Epithelial cell of proximal tubule (primary cell): ENCODE results near the gene FBXL5. TPM values are rescaled to one million over a fixed set of nuclear protein-coding genes. Genes with fewer than 3 reads are reported as not detected.
A peak's percentile ranks its signal among the peaks of the same experiment; 100 is the strongest.

Experiments
- DNase-seq: peaks from one replicate; pipeline ENCODE4 v3.0.0-alpha.2; 2011; ENCODE audit warnings: low read depth
- H3K4me3 ChIP-seq: 2 replicates; pipeline ENCODE4 v1.5.1; 2011; ENCODE audit warnings: low read depth, mild to moderate bottlenecking, low read length
- total RNA-seq: library from RNA; depleted of rRNA; stranded (reverse); fragments of >200 nt; gene quantifications from 2 replicates; pipeline ENCODE4 v1.2.3, GENCODE V29; 2015
- TF ChIP-seq, protein P1 (sequence below): conservative IDR thresholded peaks from 2 replicates; pipeline ENCODE4 v1.5.1; 2012; ENCODE audit warnings: low read depth, mild to moderate bottlenecking, low read length

Gene FBXL5
- total RNA-seq, 1 donor from 2014 or later, result 64.1 TPM

DNA sequence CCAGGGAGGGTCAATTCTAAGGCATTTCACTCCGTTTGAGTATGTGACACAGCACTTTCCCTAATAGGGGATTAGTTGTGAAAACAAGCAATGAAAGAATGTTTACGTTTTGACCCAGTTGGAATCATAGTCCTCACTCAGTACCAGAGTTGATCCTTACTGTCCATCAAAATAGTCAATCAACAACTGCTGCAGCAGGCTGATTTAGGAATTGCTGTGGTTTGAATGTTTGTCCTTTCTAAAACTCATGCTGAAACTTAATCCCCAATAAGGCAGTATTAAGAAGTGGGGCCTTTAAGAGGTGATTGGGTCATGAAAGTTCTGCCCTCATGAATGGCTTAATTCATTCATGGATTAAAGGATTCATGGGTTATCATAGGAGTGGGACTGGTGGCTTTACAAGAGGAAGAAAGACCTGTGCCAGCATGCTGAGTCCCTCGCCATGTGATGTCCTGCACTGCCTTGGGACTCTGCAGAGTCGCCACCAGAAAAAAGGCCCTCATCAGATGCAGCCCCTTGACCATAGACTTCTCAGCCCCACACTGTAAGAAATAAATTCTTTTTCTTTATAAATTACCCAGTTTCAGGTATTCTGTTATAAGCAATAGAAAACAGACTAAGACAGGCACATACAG is 3.1 kb upstream of the FBXL5 start:
- no peak for DNase-seq
- TF ChIP-seq, protein P1, sequence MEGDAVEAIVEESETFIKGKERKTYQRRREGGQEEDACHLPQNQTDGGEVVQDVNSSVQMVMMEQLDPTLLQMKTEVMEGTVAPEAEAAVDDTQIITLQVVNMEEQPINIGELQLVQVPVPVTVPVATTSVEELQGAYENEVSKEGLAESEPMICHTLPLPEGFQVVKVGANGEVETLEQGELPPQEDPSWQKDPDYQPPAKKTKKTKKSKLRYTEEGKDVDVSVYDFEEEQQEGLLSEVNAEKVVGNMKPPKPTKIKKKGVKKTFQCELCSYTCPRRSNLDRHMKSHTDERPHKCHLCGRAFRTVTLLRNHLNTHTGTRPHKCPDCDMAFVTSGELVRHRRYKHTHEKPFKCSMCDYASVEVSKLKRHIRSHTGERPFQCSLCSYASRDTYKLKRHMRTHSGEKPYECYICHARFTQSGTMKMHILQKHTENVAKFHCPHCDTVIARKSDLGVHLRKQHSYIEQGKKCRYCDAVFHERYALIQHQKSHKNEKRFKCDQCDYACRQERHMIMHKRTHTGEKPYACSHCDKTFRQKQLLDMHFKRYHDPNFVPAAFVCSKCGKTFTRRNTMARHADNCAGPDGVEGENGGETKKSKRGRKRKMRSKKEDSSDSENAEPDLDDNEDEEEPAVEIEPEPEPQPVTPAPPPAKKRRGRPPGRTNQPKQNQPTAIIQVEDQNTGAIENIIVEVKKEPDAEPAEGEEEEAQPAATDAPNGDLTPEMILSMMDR, result no peak
- H3K4me3 ChIP-seq, result no peak overlapping the region

DNA sequence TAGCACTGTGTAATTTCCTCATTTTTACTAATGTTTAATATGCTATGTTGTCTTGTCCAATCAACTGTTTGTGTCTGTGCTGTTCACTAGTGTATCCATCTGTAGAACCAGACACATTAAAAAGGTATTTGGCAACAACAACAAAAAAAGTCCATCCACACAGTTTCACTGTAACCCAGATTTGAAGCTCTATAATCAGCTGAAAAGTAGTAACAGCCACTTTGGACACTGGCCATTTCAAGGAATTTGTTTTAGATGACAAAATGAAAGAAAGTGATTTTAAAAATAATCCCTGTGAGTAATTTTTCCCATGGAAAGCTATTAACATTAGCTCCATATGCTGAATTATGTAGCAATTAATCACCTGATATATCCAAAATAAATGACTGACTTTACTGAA is 2.2 kb upstream of the FBXL5 start:
- TF ChIP-seq, protein P1, result no peak
- no peak overlapping the region for H3K4me3 ChIP-seq
- DNase-seq, result no peak

DNA sequence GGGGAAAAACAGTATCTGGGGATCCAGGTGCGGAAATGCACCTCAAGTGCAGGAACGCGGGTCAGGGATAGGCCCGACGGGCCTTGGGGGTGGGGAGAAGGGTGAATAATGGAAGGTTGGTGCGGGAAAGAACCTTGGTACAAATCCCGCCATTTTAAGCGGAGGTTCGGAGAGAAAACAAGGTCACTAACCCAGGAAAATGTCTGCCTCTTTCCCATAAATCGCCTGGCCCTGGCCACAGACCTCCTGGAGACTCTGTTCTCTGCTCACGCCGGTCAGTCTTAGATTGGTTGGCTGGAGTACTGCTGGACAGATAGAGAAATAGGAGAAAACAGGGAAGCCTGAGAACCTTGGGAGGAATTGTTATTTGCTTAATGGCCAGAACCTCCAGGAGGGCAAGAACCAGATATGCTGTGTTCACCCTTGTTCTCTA is 897 bp upstream of the FBXL5 start:
- peak overlapping the region; percentile 52 for H3K4me3 ChIP-seq
- TF ChIP-seq, protein P1, result no peak
- DNase-seq, result no peak

DNA sequence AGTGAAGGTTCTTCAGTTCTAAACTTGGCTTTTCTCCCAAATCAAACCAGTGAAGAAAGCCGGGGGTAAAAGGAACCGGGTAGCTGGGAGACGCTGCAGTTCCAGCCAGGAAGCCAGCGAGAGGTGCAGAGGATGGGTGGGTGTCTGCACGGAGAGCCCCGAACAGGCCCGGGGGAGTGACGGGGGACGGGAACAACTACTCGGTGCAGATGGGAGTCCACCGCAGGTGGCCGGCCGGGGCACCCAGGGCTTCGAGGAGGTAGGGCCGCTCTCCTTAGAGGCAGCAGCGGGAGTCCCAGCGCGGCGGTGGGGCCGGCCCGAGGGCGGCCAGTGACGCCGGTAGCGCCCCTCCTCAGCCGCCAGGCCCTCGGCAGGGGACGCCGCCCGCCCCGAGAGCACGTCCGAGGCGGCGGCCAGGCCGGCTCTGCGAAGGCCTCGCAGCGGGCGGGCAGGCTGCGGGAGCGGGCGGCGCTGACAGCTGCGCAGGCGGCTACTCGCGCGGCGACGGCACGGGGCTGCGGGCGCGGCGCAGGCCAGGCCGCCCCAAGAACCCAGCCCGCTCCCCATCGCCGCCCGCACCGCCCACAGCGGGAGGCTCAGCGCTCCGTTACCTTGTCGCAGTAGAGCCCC is 449 bp downstream of the FBXL5 start:
- no peak for DNase-seq
- H3K4me3 ChIP-seq, result peak overlapping the region; percentile 74
- TF ChIP-seq, protein P1, result no peak

DNA sequence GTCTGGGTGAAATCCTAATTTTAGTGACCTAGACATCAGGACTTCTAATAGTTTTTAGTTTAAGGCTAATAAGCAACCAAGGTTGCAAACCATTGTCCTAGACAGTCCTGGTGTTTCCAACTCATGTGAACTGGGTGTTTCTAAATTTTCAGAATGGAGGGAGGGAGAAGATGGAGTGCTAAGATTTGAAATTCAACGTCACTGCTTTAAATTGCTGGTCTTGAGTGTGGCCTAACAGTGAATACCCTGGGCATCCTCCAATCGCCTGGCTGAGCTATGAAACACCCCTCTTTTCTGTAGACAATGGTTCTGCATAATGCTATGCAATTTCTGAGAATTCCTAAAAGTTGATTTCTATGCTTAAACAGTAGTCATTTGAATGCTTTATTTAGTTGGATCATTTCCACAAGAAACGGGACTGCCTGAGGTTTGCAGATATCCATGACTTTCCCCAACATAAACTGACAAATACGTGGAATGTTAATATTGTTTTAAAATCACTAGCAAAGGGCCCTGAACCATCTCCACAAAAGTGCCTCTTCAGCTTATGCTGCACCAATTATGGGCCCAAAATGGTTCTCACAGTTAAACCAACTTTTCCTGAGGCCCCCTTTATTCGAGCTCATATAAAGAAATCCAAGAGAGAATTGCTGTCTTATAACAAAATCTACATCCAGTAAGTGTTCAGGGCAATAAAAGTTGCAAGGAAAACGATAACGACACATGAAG is 1.1 kb downstream of the FBXL5 start:
- TF ChIP-seq, protein P1, result no peak
- H3K4me3 ChIP-seq, result peak overlapping the region; percentile 74
- no peak for DNase-seq

DNA sequence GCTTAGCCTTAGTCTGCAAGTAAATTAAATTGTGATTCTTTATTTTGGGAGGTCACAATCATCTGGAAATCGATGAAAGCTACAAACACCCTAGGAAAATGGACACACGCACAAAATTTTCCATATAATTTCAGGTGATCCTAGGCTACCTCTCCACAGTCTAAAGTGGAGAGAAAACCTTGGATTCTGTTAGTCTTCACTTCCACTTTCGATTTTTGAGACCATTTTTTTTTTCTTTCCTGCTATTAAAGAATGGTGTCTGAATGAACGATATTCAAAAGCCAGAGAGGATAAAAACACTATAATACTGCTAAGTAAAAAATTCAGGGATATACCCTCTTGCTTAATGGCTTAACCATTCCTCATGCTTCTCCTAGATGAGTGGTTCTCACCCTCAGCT is 1.7 kb downstream of the FBXL5 start:
- H3K4me3 ChIP-seq, result peak overlapping the region; percentile 74
- no peak for DNase-seq
- TF ChIP-seq, protein P1, result no peak

DNA sequence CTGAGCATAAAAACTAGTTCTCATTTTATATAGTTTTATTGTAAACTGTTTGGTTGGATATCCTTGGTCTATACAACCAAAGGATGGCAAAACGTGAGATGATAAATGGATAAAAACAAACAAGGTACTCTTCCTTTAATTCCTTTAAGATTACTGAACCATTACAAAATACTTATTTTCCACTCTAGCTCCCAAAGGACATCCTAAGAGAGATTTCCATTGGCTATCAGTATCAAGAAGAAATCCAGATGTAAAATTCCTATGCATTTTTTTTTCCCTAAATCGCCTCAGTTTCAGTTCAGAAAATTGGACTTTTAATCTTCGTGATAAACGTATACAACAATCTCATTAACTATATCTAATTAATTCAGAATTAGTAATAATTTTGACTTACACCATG is 2.3 kb downstream of the FBXL5 start:
- peak overlapping the region; percentile 74 for H3K4me3 ChIP-seq

More for the DNA sequence above, 2.3 kb downstream of the FBXL5 start:
- TF ChIP-seq, protein P1, result no peak
- no peak for DNase-seq
